Ureter (tissue), 1 donor: ENCODE measurements around the gene SUPT4H1. TPM values are rescaled to one million over a fixed set of nuclear protein-coding genes. Genes with fewer than 3 reads are reported as not detected.

ENCODE experiments used
- DNase-seq: peaks from one replicate; pipeline ENCODE4 v3.0.0-alpha.2; 2020; ENCODE audit warnings: low spot score
- total RNA-seq: library from RNA; stranded (reverse); gene quantifications from one replicate; pipeline ENCODE4 v1.2.4, GENCODE V29; 2023
- donor health status: DM: yes; HTN: yes; CAD: no.

The SUPT4H1 gene
- total RNA-seq, 1 donor from 2014 or later, result 55.2 TPM

DNA sequence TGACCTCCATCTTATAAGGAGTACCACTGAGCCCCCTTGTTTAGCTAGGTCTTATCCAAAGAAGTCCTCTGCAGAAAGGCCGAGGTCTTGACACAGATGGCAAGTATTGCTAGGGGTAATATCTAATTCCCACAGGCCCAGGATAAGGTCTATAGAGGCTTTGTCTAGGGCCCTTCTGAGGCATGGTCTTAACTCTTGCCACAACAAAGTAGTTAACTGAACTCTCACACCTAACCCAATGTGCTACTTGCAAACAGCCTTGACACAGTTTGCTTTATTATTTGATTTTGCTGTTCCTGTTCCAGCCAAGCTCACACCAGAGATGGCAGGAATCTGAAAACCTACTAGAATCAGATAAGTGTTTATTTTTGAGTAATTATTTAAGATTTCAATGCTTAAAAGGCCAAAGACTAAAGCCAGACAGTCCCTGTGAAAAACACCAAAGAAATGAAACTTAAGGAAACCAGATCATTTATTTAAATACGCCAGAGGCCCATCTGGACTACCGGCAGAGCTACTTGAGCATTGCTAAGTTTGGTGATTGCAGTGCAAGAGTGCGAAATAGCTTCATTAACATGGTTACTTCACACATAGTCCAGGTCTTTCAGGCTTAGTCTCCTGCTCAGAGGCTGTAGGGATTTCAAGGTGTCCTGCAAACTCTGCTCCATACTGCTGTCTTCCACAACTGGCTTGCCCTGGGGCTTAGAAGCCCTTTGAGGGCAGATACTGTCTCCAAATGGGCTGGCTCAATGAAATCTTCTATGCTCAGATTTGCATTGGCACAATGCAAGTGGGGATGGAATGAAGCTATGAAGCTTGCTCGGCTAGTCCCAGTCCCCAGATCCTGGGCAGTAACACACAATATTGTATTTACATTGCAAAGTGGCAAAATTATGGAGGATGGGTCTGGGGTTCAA lies 28.5 kb upstream of the SUPT4H1 start:
- no peak for DNase-seq

DNA sequence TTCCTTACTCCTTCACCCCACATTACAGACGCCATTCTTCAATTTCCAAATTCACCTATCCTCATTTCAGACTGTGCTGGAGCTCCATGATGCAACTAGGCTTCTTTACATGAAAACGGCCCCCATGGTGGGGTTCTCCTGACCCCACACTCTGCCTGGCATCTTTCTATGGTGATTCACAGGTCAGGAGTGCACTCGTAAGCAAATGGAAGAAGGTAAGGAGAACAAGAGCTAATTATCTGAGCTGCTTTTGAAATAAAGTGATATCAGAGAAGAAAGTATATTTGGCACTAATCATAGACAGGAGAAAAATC lies 27.5 kb upstream of the SUPT4H1 start:
- no peak for DNase-seq

DNA sequence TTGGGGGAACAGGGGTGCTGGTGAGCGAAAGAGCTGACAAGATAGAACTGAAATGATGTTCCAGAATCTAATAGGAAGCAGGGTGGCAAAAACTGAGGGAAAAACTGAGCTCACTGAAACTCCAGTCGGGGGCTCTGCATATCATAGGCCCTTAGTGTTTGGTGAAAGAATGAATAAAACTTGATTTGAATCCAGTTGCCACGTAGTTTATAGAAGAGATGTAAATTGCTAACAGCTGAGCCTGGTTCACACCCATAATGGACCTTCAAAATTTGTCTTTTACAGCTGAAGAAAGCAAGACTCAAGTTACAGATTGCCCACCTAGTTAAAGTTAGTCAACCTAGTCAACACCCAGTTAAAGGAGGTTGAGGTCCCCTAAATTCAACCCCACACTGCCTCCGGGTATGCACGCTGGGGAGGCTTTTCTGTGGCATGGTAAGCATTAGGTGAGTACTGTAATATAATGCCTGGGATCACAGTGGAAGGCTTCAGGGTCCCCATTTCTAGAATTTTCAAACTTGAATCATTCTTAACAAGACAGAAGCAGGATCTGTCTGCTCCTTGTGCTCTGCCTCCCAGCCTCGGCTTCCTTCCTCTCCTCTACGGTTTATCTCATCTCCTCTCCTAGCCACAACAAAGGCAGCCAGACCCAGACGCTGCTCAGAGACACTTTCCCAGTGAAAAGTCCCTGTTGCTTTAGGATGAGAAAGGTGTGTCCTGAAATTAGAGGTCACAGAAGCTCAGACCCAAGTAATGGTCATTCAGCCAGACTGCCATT lies 26.9 kb upstream of the SUPT4H1 start:
- no peak for DNase-seq

DNA sequence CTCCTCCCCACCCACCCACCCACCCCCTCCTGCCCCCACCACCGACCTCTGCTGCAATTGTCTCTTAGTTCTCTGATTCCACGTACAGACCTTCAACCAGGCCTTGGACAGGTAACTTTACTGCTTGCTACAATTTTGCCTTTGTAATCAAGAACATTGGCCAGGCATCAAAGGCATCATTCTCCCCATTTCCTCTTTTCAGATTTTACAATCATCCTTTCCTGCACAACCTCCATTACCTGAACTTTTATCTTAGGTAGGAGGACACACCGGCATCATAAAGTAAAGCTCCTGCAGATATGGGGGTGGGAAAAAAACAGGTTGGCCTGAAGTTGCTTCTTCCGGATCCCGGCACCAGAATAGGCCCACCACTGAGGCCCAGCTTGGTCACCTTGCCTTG lies 25.7 kb upstream of the SUPT4H1 start:
- no peak for DNase-seq

DNA sequence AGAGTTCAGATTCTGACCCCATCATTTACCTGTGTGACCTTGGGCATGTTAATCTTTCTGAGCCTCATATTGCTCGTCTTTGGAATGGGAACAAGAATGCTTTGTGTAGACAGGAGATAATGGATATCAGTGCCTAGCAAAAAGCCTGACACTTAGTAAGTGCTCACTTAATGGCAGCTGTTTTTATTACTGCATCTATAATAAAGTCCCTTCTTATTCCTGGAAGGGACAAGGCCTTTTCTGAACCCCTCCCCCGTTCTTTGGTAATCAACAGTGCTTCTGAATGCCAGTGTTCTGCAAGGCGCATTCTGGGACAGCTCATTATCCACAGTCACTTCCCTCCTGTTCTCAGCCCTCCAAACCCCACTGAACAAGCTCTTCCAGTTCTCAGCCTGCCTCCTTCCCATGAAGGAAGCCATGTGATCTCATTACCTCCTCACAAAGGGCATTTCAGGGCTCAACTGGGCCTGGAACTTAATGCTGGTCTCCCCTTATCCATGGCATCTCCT lies 25.1 kb upstream of the SUPT4H1 start:
- DNase-seq, result peak; percentile 79

DNA sequence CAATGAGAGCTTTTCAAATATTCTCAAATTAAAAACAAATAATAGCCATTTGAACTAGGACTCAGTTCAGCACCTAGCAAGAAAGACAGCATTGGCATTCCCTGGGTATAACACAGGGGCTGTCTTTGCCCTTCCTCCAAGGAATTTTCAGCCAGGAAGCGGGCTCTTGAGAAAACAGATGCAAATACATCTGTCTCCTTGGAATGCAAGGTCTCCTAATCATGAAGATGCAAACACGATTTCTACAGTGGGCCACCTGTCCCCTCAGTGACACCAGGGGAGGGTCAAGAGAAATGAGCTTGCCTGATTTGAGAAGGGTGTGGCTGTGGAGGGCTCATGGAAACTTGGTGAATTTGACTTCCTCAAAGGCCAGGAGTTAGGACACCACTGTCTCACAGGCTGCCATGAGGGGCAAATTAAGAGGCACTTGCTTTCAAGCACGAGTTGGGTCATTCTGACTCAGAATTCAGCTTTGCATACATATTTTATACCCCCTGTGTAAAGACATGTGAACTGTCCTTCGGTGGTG lies 24.5 kb upstream of the SUPT4H1 start:
- no peak for DNase-seq

DNA sequence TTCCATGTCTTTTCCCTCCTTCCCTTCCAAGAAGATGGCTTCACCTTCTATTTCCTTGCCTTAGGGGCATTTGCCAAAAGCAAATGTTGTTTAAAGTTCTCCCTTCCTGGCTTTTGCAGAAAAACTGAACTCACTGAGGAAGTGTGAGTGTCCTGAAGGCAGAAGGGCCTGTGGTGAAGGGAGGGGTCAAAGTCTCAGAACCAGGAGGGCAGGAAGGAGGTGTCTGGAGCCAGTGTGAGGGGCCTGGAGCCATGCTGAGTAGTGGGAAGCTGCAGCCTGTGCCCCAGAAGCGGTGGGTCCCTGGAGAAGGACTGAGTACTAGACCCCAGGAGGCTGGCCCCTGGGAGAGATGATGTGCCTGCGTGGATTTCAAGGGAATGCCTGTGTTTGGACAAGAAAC lies 23.8 kb upstream of the SUPT4H1 start:
- DNase-seq, result no peak

DNA sequence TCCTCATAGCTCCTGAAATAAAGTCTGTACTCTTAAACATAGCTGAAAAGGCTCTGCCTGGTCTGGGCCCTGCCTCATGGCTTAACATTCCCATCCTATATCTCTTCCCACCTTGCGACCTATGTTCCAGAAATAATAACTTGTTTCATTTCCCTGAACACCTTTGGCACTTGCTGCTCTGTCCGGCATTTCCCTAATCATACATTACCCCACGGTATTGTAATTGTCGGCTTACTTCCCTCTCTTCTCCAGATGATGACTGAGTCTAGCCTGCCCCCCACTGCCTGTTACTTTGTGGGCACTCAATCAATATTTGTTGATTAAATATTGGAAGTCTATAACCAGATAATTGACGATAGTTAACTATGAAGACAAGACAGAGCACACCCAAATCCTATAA lies 23.3 kb upstream of the SUPT4H1 start:
- DNase-seq, result no peak

DNA sequence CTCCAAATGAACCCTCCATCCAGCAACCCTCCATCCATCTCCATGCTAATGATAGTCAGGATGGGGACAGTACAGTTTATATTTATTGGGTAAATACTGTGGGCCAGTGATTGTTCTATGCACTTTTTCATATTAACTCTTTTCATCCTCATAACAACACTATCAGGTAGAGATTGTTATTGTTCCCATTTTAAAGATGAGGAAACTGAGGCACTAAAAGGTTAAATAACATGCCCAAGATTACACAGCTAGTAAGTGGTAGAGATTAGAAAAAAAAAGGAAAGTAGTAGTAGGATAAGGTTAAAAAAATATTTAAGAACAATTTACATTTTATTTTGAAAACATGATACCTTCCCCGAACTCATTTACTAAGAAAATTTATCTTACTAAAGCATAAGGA lies 21.9 kb upstream of the SUPT4H1 start:
- DNase-seq, result no peak

DNA sequence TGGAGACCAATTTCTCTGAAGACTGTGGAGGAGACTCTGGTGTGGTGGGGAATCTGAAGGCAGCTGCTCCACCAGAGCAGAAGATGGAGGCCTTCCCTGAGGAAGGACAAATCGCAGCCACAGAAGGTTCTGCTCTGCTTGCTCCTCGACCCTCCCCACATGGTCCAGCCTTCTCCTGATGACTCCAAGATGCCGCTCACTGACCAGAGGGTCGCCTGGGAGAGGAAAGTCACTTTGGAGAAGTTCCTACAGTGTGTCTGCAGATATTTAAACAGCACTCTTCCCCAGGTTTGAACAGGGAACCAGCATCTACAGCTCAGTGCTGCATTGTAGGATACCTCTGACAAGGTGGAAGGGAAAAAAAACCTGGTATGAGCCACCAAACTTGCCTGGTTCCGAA lies 21.0 kb upstream of the SUPT4H1 start:
- DNase-seq, result no peak

DNA sequence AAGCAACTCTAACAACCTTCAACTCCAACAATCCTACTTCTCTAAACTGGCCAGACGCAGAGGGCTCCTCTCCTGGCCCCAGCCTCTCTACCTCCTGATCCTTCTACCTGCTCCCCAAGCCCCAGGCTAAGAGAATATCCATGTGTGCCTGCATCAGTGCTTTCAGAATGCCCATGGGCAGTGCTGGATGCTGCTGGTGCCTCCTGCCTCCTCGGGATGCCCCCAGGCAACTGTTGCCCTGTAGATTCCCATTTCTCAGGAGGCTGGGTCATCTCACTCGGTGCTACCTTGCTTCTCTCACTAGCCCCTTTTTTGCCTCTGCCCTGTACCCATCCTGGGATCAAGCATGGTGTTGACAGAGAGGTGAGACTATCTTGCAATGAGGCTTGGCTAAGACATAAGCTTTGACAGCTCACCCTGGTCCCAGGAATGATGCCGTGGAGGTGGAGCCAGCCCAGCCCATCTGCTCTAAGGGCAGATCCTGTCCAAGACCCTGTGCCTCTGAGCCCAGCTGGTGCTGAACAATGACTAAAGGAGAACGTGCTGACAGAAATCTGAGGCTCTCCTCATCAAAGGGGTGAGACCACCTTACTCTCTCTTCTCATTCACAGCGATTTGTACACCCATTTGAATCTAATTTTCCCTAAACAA lies 19.4 kb upstream of the SUPT4H1 start:
- DNase-seq, result no peak

DNA sequence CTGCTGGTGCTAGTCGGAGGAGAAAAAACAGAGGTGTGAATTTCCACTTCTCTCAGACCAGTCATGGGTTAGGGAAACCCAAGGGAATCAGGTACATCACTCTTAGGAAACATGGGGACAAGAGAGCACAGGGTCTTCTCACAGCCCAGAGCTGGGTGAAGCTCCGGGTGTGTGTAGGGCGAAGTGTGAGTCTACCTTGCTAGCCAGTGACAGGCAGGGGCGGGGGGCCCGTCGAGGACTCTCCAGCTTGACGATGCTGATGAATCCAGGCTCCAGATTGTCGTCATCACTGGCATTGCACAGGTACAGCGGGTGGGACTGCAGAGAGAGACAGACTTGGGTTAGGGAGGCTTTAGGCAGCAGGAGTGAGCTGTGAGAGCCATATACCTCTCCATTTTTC lies 18.7 kb upstream of the SUPT4H1 start:
- no peak for DNase-seq

DNA sequence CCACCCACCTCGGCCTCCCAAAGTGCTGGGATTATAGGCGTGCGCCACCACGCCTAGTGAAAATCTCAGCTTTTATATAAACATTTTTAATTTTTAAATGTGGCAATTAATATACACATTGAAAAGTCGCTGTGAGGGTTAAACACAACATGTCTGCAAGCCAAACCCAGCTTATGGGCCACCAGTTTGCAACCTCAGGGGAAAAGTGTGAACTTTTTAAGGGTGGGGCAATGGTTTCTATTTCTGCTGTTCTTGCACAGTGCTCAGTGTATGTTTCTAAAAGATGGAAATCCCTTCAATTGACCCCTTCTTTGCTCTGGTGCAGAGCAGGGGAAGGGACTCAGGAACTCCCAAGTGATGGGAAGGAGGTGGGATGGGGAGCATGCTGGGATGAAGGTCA lies 18.3 kb upstream of the SUPT4H1 start:
- no peak for DNase-seq

DNA sequence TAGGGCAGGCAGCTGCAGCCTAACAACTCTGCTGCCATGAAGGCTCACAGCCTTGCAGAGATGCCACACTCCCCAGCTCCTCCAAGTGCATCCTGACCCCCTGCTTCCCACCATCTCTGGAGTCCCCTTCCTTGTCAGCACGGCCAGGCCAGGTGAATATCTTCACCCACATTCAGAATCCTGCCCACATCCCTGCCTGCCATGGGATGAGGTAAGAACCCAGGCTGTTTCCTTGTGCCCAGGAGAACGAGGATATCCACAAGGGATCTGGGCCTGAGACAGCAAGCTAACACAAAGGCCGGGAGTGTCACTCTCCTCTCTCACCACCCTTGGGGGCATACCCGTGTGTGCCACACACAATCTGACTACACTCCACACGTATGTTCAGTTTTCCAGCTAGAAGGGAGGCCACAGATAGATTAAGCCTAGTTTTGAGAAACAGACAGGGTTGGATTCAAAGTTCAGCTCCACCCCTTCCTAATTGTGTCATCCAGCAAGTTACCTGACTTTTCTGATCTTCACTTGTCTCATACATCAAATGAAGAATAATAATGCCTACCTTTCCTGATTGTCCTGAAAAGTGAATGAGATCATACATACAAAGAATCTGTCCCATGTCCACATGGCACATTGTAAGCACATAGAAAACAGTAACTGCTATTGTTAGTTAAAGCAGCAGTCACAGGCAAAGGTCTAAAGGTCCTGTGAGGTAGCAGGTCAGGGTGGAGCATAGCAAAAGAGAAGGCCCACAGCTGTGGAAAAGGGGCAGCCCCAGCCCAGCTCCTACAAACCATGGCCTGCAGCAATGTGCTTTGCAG lies 17.4 kb upstream of the SUPT4H1 start:
- no peak for DNase-seq

DNA sequence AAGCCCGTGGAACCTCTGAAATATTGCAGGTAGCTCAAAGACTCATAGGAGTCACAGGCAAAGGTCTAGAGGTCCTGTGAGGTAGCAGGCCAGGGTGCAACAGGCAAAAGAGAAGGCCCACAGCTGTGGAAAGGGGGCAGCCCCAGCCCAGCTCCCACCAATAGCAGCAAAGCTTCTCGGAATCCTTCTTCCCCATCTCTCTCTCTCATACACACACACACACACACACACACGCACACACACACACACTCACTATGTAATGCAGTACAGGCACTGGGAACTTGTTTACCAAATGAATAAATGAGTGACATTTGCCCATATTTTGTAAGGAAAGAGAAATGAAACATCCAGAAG lies 16.8 kb upstream of the SUPT4H1 start:
- no peak for DNase-seq

DNA sequence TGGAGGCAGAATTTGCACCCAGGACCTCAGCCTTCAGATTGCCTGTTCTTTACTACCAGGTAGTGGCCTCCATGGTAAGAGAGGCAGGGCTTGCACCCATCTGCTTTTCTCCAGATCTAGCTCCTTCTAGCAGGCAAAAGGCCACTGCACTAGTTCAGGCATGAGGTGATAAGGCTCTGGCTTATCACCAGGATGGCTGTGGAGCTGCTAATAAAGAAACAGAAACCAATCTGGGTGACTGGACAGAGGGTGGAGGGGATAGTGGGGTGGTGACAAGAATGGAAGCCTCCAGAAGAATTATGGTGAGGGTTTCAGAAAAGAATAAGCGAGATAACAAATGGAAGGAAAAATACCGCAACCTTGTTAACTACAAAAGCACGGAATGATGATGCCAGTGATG lies 15.5 kb upstream of the SUPT4H1 start:
- DNase-seq, result no peak

DNA sequence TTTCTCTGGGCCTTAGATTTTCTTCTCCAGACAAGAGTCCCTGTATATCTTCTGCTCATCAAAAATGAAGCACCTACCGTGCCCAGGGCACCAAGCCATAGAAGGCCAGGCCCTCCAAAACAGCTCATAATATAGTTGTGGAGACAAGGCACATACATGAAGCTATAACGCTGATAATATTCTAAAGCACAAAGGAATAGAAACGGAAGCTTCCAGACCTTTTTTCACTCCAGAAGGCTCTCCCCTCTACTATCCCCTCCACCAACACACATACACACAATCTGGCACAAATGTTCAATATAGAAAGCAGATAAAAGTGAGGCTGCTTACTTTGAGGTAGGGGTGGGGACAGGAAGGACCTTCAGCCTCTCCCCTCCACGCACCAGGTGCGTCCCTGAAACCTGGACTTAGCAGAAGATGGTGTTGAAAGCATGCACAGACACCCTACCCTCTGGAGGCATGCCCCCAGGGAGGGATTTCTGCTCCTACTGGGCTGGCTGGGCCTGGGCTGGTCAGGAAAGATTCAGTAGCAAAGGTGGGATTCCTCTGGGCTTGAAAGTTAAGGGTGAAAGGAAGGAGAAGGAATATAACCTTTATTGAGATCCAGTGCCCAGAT lies 14.1 kb upstream of the SUPT4H1 start:
- no peak for DNase-seq

DNA sequence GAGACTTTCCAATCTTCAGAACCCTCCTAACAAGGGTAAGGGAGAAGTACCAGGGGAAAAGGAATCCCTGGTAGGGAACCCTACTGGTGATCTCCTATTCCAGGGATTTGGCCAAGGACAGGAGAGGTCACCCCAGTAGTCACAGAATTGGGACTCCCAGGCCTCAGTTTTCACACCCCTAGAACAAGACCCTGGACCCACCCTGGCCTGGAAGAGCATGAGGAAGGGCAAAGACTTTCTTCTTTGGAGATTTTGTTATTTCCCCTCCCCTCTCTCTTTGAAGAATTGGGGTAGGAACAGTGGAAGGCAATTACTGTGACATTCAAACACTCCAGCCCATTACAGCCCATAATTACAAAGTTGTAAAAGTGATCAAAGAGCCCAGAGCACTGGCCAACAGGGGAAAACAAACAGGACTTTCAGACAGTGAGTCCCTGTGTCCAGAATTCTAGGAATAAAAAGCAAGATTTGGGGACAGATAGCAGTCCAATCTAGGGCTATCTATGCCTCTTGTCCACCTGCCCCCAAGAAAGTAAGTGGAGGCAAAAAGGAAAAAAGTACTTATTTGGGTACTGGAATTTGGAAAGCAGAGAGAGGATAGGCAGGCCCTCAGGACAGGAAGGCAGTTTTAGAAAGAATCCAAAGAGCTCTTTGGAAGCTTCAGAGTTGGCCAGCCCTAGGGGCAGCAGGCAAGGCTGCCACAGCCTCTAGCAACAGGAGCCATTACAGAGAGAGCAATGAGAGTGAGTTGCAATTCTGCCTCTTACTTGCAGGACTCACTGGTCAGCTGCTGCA lies 13.4 kb upstream of the SUPT4H1 start:
- DNase-seq, result no peak

DNA sequence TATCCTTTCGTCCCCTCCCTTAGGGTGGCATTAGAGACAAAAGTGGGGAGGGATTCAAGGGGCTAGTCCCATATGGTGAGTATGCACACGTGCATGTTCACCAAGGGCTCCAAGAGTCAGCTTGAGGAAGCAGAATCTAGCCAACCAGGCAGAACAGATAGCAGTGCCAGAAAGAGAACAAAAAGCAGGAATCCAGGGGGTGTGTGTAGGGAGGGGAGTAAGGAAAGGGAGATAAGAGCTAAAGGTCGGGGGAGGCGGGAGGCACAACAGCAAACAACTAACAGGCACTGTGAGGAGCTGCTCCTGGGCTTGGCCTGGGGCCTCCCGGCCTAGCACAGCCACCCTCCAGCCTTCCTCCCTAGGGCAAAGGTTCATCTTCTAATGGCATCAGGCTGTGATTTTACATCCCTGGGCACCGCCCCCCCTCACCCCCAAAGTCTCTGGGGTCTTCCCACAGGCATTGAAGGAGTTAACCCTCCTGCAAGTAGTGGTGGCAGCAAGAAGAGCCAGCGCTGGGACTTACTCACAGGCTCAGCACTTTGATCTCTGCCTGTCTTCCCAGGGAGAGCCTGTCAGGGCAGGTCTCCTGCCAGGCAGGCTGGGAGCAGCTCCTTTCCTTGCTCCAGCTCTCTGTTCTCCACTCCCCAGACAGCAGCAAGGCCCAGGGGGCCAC lies 12.4 kb upstream of the SUPT4H1 start:
- DNase-seq, result no peak
